NCI-H748 treated with DMSO at 0.1 percent for 48 hours (cell line): ENCODE results near the gene SIX3.
A peak's percentile ranks its signal among the peaks of the same experiment; 100 is the strongest.

Experiments used
- DNase-seq: peaks from one replicate; lab custom pipeline; 2025; lab: John Stamatoyannopoulos, UW

The SIX3 gene

DNA sequence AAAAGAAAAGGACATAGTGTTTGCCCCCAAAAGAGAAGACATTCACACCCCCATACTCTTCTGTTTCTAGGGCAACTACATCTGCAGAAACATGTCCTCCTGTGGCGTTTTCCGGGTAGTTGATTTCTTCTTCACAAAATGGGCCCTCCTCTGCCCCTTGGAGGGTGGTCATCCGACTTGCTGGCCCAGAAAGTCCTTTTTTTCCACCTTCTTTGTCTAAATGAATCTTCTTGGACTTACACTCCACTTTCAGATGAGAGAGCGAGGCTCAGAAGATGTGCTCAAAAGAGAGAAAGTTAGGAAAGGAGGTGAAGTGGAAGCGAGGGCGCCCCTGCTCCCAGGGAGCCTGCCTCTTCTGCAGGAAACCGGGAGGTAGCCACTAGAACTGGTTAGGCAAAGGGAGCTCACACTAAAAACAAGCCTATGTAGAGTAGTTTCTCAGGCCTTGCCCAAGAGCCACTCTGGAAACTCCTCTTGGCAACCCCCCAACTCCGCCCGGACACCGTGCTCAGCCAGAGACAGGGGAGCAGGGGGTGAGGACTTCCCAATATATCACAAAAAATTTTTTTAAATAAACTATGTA lies 10.2 kb upstream of the SIX3 start:
- no peak for DNase-seq

DNA sequence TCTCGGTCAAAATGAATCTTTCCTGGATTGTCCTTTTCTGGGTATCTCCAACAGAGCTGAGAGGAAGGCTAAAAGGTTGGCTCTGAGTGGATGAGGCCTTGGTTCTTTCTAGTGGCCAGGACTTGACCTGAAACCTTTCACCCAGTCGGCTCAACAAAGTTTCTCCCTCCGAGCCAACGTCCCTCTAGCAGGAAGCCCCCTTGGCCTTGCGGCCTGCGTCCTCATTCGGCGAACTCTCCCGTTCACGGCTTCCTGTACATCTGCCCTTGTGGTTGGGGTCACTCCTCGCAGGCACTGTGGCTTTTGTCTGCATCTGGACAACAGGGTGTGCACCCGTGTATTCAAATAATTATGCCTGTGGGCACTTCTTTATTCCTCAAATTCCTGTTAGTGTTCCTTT lies 9.4 kb upstream of the SIX3 start:
- no peak for DNase-seq

DNA sequence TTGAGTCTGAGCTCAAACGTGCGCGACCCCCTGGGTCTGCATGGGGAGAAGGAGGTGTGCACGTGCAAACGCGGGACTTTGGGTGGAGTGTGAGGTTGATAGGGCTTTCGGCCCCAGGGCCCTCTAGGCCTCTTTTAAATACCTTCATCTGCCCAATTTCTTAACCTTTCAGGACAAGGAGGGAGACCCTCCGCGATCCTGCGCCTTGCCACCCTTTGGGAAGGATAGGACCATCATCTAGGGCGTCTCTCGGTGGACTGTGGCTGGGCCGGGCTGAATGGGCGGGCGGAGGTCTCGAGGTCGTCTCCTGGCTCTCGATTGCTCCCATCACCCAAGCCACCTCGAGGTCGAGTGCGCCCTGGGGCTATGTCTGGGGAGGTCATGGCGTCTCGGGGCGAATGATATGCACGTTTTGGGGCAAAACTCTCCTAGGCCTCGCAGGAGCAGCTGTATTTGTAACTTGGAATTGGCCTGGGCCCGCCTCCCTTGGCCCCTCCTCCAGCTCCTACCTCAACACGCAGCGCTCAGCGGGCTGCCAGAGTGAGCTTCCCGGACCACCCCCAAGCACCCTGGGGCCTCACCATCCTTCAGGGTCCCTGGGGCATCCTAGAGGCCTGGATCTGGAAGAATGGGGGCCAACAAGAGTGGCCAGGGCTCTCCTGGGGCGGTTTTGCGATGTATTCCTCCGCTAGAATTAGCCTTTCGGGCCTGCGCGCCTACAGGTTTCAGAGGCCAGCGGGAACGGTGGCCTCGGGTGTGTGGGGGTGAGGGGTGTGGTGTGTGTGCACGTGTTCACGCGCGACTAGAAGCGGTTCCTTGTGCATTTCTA lies 8.7 kb upstream of the SIX3 start:
- DNase-seq = no peak

GRCh38 chr2:44933434-44933951 lies 8.0 kb upstream of the SIX3 start:
- no peak for DNase-seq

GRCh38 chr2:44934038-44934982 lies 7.2 kb upstream of the SIX3 start:
- DNase-seq = peak; percentile 27

GRCh38 chr2:44934983-44935728 lies 6.3 kb upstream of the SIX3 start:
- DNase-seq = no peak

DNA sequence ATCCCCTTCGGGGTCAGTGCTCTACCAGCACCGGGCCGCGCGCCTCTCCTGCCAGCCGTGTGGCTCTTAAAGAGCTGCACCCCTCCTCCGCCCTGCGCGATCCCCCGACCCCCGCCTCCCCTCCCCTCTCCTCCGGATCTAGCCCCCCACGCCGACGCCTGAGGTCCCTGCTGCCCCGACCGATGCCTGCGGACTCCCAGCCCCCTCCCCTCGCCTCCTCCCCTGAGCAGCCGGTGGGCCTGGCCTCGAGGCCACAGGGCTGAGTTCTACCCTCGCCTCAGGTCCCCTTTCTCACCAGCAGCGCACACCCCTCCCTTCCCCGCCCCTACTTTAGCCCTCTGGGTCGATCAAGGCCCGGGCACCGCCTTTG lies 5.8 kb upstream of the SIX3 start:
- no peak for DNase-seq

- no peak for DNase-seq
Measured at GRCh38 chr2:44936275-44936674, 5.2 kb upstream of the SIX3 start.

- no peak for DNase-seq
Measured at GRCh38 chr2:44936715-44937687, 4.5 kb upstream of the SIX3 start.

GRCh38 chr2:44937688-44938240 lies 3.7 kb upstream of the SIX3 start:
- DNase-seq = no peak

GRCh38 chr2:44938287-44939105 lies 3.0 kb upstream of the SIX3 start:
- DNase-seq = no peak

DNA sequence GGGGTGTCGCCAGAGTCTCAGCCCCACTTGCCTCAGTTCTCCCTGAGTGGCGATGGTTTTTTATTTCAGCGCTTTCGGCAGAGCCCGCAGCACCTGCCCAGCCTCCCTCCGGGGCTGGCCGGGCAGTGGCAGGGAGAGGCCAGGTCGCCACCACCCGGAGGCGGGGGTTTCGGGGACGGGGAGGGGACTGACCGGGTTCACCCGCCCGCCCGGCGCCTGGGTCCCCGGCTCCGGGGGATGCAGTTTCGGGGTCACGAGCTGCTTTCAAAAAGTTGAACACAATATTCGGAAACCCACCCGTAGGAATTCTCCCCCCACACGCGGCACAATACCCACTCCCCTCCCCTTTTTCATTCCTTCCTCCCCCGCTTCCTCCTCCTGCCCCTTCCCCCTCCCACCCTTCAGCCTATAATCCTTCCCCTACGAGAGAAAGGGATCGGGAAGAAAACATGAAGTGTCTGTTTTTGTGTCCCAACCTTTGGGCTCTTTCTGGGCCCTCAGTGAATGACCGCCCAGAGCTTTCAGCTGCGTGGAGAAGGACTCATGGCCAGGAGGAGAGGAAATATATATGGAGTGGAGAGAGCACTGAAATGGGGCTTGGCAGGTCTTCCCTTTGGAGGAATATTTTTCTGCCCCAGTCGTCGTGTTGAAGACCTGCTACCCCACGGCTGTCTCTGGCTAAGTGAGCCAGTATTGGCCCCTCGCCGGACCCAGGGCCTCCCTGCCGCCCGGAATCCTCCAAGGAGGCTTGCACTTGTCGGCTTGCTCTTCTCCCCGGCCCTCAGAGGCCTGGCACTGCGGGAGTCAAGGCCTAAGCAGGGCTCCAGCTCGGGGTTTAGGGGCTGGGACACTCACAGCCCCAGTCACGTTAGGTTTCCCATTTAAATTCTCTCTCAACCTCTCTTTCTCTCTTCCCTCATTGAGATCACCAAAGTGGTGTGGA lies 2.1 kb upstream of the SIX3 start:
- no peak for DNase-seq

- no peak for DNase-seq
Measured at GRCh38 chr2:44940049-44940494, 1.4 kb upstream of the SIX3 start.

DNA sequence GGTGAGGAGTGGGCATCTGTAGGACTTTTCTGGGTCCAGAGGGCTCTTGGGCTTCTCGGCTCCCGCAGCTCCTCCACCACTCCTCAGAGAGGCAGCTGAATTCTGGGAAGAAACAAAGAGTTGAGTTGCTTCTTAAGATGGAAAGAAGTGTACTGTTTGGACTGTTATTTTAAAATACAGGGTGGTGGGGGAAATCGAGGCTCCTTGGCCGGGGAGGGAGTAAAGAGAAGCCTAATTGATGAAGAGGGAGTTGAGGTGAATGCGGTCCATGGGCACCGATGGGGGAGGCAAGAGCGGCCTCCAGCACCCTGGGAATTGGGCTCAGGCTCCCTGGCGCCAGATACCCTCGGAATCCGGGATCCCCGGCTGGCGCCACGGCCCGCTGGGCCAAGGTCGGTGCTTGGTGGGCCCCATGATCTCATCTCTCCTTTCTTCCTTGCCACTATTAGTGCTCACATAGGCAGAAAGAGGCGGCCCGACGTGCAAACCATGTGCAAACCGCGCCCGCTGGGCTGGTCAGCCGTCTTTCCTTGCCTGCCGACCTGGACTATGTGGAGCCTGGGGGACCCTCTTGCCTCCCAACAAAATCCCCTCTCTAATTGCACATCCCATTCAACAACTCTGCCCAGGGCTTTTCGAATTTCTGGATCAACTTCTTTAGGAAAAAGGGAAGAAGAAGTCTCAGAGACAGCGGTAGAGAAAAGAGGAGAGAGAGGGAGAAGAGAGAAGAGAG lies 604 bp upstream of the SIX3 start:
- no peak for DNase-seq

DNA sequence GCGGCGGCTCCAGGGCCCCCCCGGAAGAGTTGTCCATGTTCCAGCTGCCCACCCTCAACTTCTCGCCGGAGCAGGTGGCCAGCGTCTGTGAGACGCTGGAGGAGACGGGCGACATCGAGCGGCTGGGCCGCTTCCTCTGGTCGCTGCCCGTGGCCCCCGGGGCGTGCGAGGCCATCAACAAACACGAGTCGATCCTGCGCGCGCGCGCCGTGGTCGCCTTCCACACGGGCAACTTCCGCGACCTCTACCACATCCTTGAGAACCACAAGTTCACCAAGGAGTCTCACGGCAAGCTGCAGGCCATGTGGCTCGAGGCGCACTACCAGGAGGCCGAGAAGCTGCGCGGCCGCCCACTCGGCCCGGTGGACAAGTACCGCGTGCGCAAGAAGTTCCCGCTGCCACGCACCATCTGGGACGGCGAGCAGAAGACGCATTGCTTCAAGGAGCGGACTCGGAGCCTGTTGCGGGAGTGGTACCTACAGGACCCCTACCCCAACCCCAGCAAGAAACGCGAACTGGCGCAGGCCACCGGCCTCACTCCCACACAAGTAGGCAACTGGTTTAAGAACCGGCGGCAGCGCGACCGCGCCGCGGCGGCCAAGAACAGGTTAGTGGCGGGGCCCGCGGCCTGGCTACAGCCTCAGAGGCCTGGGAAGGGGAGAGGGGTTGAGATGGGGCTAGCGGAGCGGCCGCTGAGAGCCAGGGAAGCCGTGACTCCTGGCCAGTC lies 965 bp downstream of the SIX3 start:
- DNase-seq = no peak

DNA sequence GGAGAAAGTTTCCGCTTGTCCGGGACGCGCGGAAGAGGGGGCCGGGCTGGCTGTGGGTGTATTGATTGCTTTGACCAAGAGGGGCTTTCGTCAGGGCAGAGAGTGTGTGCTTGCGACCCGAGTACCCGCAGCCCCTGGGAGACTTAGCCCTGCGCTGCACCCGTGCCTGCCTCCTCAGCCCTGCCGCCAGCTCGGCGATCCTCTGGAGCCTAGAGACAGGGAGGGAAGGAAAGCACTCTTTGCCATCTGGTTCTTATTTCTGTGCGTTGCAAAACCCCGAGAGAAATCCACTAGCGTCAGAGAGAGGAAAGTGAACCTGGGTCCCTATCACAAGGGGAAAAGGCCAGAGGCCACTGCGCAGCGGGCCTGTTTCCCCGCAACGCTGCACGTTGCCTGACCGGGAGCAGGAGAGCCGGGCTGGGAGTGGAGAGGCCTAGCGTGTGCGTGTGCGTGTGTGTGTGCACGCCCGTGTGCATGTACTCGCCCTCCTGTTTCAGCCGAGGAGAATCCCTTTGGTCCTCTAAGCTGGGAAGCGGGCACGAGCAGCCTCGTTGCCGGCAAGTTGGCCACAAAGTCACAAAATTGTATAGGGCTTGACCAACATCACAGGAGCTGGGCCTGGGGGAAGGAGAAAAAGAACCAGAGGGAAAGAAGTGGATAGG lies 1.7 kb downstream of the SIX3 start:
- no peak for DNase-seq
